SK-N-SH (cell line): ENCODE results near the gene KIF16B. TPM values are rescaled to one million over a fixed set of nuclear protein-coding genes. Genes with fewer than 3 reads are reported as not detected.

ENCODE experiments used
- CTCF ChIA-PET: fragments of 300-600, 350-600 bp; formaldehyde crosslinking; extraction: SDS; loops from one replicate; lab custom pipeline; 2021; lab: Yijun Ruan, JAX
- POLR2A ChIA-PET: fragments of 350-600 bp; sonication (Branson Sonifier 250); formaldehyde crosslinking; extraction: SDS; loops from one replicate; lab custom pipeline; 2020; ENCODE audit warnings: antibody characterized with exemption, inconsistent platforms; lab: Yijun Ruan, JAX
- DNase-seq: peaks from one replicate; pipeline ENCODE4 v3.0.0; 2012
- H2AFZ ChIP-seq: fragments of 200-600 bp; sonication (generic); 2 replicates; pipeline ENCODE4 v1.8.1; 2016; ENCODE audit warnings: antibody characterized with exemption, mild to moderate bottlenecking, low read depth
- H3F3A ChIP-seq: fragments of 200-600 bp; sonication (generic); replicated peaks from 2 replicates; pipeline ENCODE3; 2016; ENCODE audit warnings: antibody characterized with exemption, mild to moderate bottlenecking; ENCODE audit not compliant: insufficient read depth
- H3K27ac ChIP-seq, 2 experiments: fragments of 200-500 bp in 1 of 2; fragments of 200-600 bp in 1 of 2; sonication (Bioruptor generic) in 1 of 2; sonication (generic), shearing (Covaris generic) in 1 of 2; 2 replicates each; pipeline versions ENCODE4 v1.5.1 to v1.6.1; 2014 to 2016; ENCODE audit warnings: low read depth in 2 of 2, inconsistent platforms in 1 of 2, low read length in 1 of 2, mild to moderate bottlenecking in 1 of 2, mixed read lengths in 1 of 2
- H3K27me3 ChIP-seq: fragments of 200-600 bp; sonication (generic), shearing (Covaris generic); 2 replicates; pipeline ENCODE4 v1.6.1; 2016; ENCODE audit warnings: mixed run types; ENCODE audit not compliant: insufficient read depth
- H3K36me3 ChIP-seq, 2 experiments: fragments of 200-500 bp in 1 of 2; fragments of 200-600 bp in 1 of 2; sonication (Bioruptor generic) in 1 of 2; sonication (generic) in 1 of 2; replicated peaks in 1 of 2; 2 replicates each; pipeline versions ENCODE3 to v1.5.1; 2014 to 2016; ENCODE audit warnings: low read length in 1 of 2, mild to moderate bottlenecking in 1 of 2; ENCODE audit not compliant: insufficient read depth in 2 of 2, control insufficient read depth in 1 of 2
- H3K4me1 ChIP-seq, 2 experiments: fragments of 200-500 bp in 1 of 2; fragments of 200-600 bp in 1 of 2; sonication (Bioruptor generic) in 1 of 2; sonication (generic), shearing (Covaris generic) in 1 of 2; 2 replicates each; pipeline versions ENCODE4 v1.5.1 to v1.6.1; 2014 to 2016; ENCODE audit warnings: low read depth in 1 of 2, low read length in 1 of 2, mixed run types in 1 of 2; ENCODE audit not compliant: insufficient read depth in 2 of 2, control insufficient read depth in 1 of 2
- H3K4me2 ChIP-seq: fragments of 200-600 bp; sonication (generic), shearing (Covaris generic); 2 replicates; pipeline ENCODE4 v1.6.1; 2017; ENCODE audit warnings: mixed run types
- H3K4me3 ChIP-seq, 2 experiments: fragments of 200-500 bp in 1 of 2; fragments of 200-600 bp in 1 of 2; sonication (Bioruptor generic) in 1 of 2; sonication (generic), shearing (Covaris generic) in 1 of 2; 2 replicates each; pipeline versions ENCODE4 v1.5.1 to v1.8.1; 2014 to 2016; ENCODE audit warnings: low read depth in 2 of 2, inconsistent platforms in 1 of 2, low read length in 1 of 2, mild to moderate bottlenecking in 1 of 2, mixed read lengths in 1 of 2, moderate library complexity in 1 of 2
- H3K79me2 ChIP-seq: fragments of 200-600 bp; sonication (generic); 2 replicates; pipeline ENCODE4 v1.8.1; 2017; ENCODE audit warnings: mild to moderate bottlenecking; ENCODE audit not compliant: insufficient read depth
- H3K9ac ChIP-seq: fragments of 200-600 bp; sonication (generic); 2 replicates; pipeline ENCODE4 v1.6.1; 2017; ENCODE audit warnings: mixed run types
- H3K9me2 ChIP-seq: fragments of 200-600 bp; sonication (generic); 2 replicates; pipeline ENCODE4 v1.6.1; 2017; ENCODE audit warnings: mixed run types
- H3K9me3 ChIP-seq: fragments of 200-600 bp; sonication (generic); 2 replicates; pipeline ENCODE4 v1.6.1; 2017; ENCODE audit warnings: mixed run types, mild to moderate bottlenecking, moderate library complexity
- H4K20me1 ChIP-seq: fragments of 200-600 bp; sonication (generic); 2 replicates; pipeline ENCODE4 v1.6.1; 2017; ENCODE audit warnings: mild to moderate bottlenecking, mixed run types; ENCODE audit not compliant: insufficient read depth
- FOXJ3 ChIP-seq: sonication (generic); formaldehyde crosslinking; IDR thresholded peaks from 2 replicates; pipeline ENCODE4 v1.5.1; 2020; ENCODE audit warnings: mild to moderate bottlenecking, missing genetic modification reagents
- MAX ChIP-seq: IDR thresholded peaks from 2 replicates; pipeline ENCODE4 v1.4.0; 2012; ENCODE audit warnings: low read depth
- PBX3 ChIP-seq: IDR thresholded peaks from 2 replicates; pipeline ENCODE4; 2012
- RAD21 ChIP-seq: IDR thresholded peaks from 2 replicates; pipeline ENCODE4 v1.6.1; 2012; ENCODE audit warnings: mild to moderate bottlenecking, low read length
- REST ChIP-seq: IDR thresholded peaks from 2 replicates; pipeline ENCODE4 v1.6.1; 2012; ENCODE audit warnings: mild to moderate bottlenecking, low read depth, low read length, moderate library complexity
- RXRA ChIP-seq: IDR thresholded peaks from 2 replicates; pipeline ENCODE4 v1.4.0; 2012; ENCODE audit warnings: low read depth, mild to moderate bottlenecking, borderline replicate concordance
- SIN3A ChIP-seq: IDR thresholded peaks from 2 replicates; pipeline ENCODE4 v1.6.1; 2012; ENCODE audit warnings: low read depth, mild to moderate bottlenecking, low read length, moderate library complexity, borderline replicate concordance
- TAF1 ChIP-seq: IDR thresholded peaks from 2 replicates; pipeline ENCODE4 v1.6.1; 2012; ENCODE audit warnings: low read depth, mild to moderate bottlenecking, low read length, moderate library complexity, borderline replicate concordance
- TCF12 ChIP-seq: IDR thresholded peaks from 2 replicates; pipeline ENCODE4 v1.4.0; 2012
- USF2 ChIP-seq: fragments of 150-350 bp; IDR thresholded peaks from 2 replicates; pipeline ENCODE4 v1.6.1; 2017; ENCODE audit warnings: antibody characterized with exemption, low read length, low read depth, borderline replicate concordance
- WGBS: methylation state at CpG from one replicate; pipeline ENCODE4 v1.1.6; 2017; ENCODE audit warnings: low lambda C conversion rate; 5-methylcytosine and 5-hydroxymethylcytosine counted together
- polyA plus RNA-seq, 3 experiments: library from polyadenylated mRNA; depleted of rRNA; stranded (reverse); fragments of >200 nt; gene quantifications; 2 replicates each; pipeline ENCODE4 v1.2.3, GENCODE V29; 2012

KIF16B gene
- polyA plus RNA-seq, 1 of the 3 experiments (the other 2 are of a cell fraction), result 3.3 TPM

- TF ChIP-seq FOXJ3 (CRISPR knock-in tag) (no peak), RAD21 (no peak), RXRA (no peak), TCF12 (no peak), TAF1 (no peak), SIN3A (no peak), USF2 (no peak)
Measured at GRCh38 chr20:16531485-16531884, 41.8 kb downstream of the KIF16B start (continued).

GRCh38 chr20:16530201-16530681, 43.0 kb downstream of the KIF16B start:
- ChIA-PET POLR2A (no interaction called here), CTCF (no interaction called here)
- Histone ChIP-seq H3K9me3 (no peaks in the 10 kb centered on the region), H3K4me2 (no peak overlapping the region), H3K79me2 (no peaks in the 10 kb centered on the region), H3K9ac (no peak overlapping the region), H3K36me3 (peaks cover 0 to 4% of the 10 kb centered on the region in 2 experiments), H3K9me2 (no peaks in the 10 kb centered on the region), H3K27me3 (no peaks in the 10 kb centered on the region), H3K4me1 (no peaks in the 10 kb centered on the region), H3F3A (no peaks in the 10 kb centered on the region), H2AFZ (no peak overlapping the region), H4K20me1 (no peaks in the 10 kb centered on the region), H3K27ac (no peak overlapping the region), H3K4me3 (no peak overlapping the region)
- no peak for DNase-seq
- TF ChIP-seq SIN3A (no peak), REST (no peak), PBX3 (no peak), MAX (no peak)
- 85% methylated on average over 14 of the region's 15 CpGs for WGBS
